Activated CD4-positive, CD25-positive, alpha-beta regulatory T cell treated with anti-CD3 and anti-CD28 coated beads, Interleukin-2, amount 50 U/mL, for 24 hours (primary cell): ENCODE measurements around the gene PSEN1.
"Not testable (repeated sequence)": the region's sequence is repeated elsewhere in the genome, so short reads cannot be mapped to it uniquely, and the experiment has no call there.

Source experiments
- ATAC-seq, 2 donors: fragments of 150-1000 bp; cut with Tn5 transposase; one replicate each; pipeline ENCODE4 v1.10.0; 2021; ENCODE audit warnings: mild to moderate bottlenecking in 1 of 2, moderate library complexity in 1 of 2

PSEN1 gene

GRCh38 chr14:73167727-73168126, 31.4 kb downstream of the PSEN1 start:
- no peak for ATAC-seq

- no peak for ATAC-seq
Observed at GRCh38 chr14:73168274-73168673, 32.0 kb downstream of the PSEN1 start.

- ATAC-seq: no peak
Observed at GRCh38 chr14:73168691-73169090, 32.4 kb downstream of the PSEN1 start.

- ATAC-seq: not testable (repeated sequence)
Observed at GRCh38 chr14:73169855-73170254, 33.5 kb downstream of the PSEN1 start.

GRCh38 chr14:73170686-73171085, 34.4 kb downstream of the PSEN1 start:
- ATAC-seq: no peak

GRCh38 chr14:73172500-73172899, 36.2 kb downstream of the PSEN1 start:
- ATAC-seq: no peak

GRCh38 chr14:73173092-73173735, 36.9 kb downstream of the PSEN1 start:
- ATAC-seq: peak in 1 of 2 donors; percentile 38

GRCh38 chr14:73176685-73177084, 40.4 kb downstream of the PSEN1 start:
- ATAC-seq: no peak

GRCh38 chr14:73180385-73180805, 44.1 kb downstream of the PSEN1 start:
- ATAC-seq: no peak

GRCh38 chr14:73180969-73181368, 44.7 kb downstream of the PSEN1 start:
- ATAC-seq: not testable (repeated sequence)

GRCh38 chr14:73188501-73188911, 52.2 kb downstream of the PSEN1 start:
- no peak for ATAC-seq

- no peak for ATAC-seq
Observed at GRCh38 chr14:73189651-73190050, 53.3 kb downstream of the PSEN1 start.

- ATAC-seq: no peak
Observed at GRCh38 chr14:73191441-73191840, 55.1 kb downstream of the PSEN1 start.

GRCh38 chr14:73194306-73194705, 58.0 kb downstream of the PSEN1 start:
- ATAC-seq: not testable (repeated sequence)

GRCh38 chr14:73198253-73198652, 61.9 kb downstream of the PSEN1 start:
- ATAC-seq: no peak

GRCh38 chr14:73203527-73203926, 67.2 kb downstream of the PSEN1 start:
- ATAC-seq: no peak

- ATAC-seq: no peak
Observed at GRCh38 chr14:73207615-73208014, 71.3 kb downstream of the PSEN1 start.

GRCh38 chr14:73208390-73208789, 72.1 kb downstream of the PSEN1 start:
- ATAC-seq: no peak

GRCh38 chr14:73208846-73209245, 72.5 kb downstream of the PSEN1 start:
- no peak for ATAC-seq

- ATAC-seq: no peak
Observed at GRCh38 chr14:73209953-73210352, 73.6 kb downstream of the PSEN1 start.

GRCh38 chr14:73211251-73212040, 75.1 kb downstream of the PSEN1 start:
- no peak for ATAC-seq

GRCh38 chr14:73216030-73216429, 79.7 kb downstream of the PSEN1 start:
- no peak for ATAC-seq

GRCh38 chr14:73217411-73217810, 81.1 kb downstream of the PSEN1 start:
- no peak for ATAC-seq

GRCh38 chr14:73220061-73220460, 83.8 kb downstream of the PSEN1 start:
- ATAC-seq: no peak
